ENCODE data around the gene USB1. TPM values are rescaled to one million over a fixed set of nuclear protein-coding genes. Genes with fewer than 3 reads are reported as not detected.

USB1 gene
- total and polyA plus RNA-seq, 4 donors: 8.9 to 40.7 (median 28.3) TPM

DNA sequence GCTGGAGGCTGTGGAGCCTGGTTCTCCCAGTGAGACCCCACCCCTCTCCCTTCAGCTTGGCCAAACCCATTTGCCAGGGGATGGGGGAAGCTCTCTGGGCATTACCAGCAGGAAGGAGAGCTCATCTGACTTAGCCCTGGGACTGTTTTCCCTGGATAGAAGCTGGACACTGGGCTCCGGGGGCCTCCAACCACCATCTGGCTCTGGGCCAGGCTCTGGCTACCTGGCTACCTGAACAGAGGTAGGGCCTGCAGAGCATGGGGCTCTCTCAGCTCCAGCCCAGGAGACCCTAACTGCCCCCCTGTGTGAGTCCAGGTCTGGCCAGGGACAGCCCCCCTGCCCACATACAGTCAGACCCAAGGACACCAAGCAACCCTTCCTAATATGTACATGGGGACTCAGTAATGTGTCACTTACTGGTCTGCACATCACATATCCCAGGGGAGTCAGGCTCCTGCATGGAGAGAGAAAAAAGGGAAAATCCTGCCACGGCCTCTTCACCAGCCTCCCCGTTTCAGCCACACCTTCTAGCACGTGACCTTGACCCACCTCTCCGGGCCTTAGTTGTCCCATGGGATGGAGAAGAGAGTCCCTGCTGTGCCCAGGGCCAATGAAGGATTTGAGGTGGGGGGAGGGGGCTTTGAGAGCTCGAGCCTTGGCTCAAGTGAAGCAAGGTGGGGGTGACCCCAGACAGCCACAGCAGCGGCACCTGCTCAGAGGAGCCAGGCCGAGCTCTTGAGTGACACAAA lies 44.1 kb upstream of the USB1 start (continued):
- TF ChIP-seq SP1 (IDR thresholded peaks at IDR 0.05): no peak
- no peak for TF ChIP-seq EGR1 (IDR thresholded peaks at IDR 0.05; ENCODE audit: low read depth in 2 of 2)
- TF ChIP-seq NR2F2 (IDR thresholded peaks at IDR 0.05): no peak
- TF ChIP-seq RXRA (IDR thresholded peaks at IDR 0.05): no peak
- no peak for TF ChIP-seq YY1 (IDR thresholded peaks at IDR 0.05)

DNA sequence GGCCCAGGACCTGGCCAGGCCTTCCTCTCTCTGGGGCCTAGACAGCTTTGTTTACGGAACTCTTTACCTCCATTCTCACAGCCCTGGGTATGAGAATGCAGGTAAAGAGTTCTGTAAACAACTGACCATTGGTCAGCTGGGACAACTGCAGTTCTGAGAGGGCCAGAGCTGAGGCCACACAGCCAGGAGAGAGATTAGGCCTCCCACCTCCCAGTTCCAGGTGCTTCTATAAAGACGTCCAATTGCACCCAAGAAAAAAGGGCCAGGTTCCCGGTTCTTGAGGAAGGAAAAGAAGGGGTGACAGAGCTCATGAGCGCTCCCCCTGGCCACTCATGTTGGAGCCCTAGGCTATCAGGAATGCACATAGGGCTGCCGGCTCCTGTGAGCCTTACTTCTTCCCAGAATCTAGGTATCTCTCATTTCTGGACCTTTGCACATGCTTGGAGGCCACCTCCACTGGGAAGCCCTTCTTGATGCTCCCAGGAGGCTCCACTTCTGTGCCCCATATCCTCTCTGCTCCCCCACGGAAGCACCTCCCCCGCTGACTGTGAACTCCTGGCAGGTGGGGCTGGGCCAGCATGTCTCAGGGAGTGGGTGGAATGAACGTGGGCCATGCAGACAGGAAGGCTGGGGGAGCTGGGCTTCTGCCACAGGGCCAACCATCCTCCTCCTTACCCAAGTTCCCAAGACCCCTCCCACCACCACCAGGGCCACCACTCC lies 43.4 kb upstream of the USB1 start:
- no peaks in the 10 kb centered on the region for H3K9me3 ChIP-seq (ENCODE audit: control insufficient read depth in 4 of 4, low read length in 3 of 4)
- WGBS: 83% methylated on average over 8 of the region's 8 CpGs
- H3K9ac ChIP-seq (ENCODE audit: low read depth in 1 of 2, low read length in 2 of 2): no peak overlapping the region
- no peaks in the 10 kb centered on the region for H3K36me3 ChIP-seq (ENCODE audit: control insufficient read depth in 4 of 4, insufficient read depth in 3 of 4, low read depth in 1 of 4, low read length in 3 of 4)
- DNase-seq (ENCODE audit: low spot score): no peak
- H3K4me3 ChIP-seq (ENCODE audit: low read depth in 1 of 3, low read length in 3 of 3): no peak overlapping the region
- no peaks in the 10 kb centered on the region for H3K27me3 ChIP-seq (ENCODE audit: control insufficient read depth in 4 of 4, insufficient read depth in 4 of 4, low read length in 3 of 4)
- H3K4me1 ChIP-seq (ENCODE audit: control insufficient read depth in 4 of 4, insufficient read depth in 4 of 4, low read length in 3 of 4): no peaks in the 10 kb centered on the region
- H3K27ac ChIP-seq (ENCODE audit: low read depth in 1 of 2, low read length in 2 of 2): no peak overlapping the region
- TF ChIP-seq HNF4A (conservative IDR thresholded peaks at IDR 0.05): no peak
- no peak for TF ChIP-seq FOXA1 (IDR thresholded peaks at IDR 0.05)
- no peak for TF ChIP-seq GABPA (IDR thresholded peaks at IDR 0.05 in 1 of 2, conservative IDR thresholded peaks at IDR 0.05 in 1 of 2)
- TF ChIP-seq, protein P1, sequence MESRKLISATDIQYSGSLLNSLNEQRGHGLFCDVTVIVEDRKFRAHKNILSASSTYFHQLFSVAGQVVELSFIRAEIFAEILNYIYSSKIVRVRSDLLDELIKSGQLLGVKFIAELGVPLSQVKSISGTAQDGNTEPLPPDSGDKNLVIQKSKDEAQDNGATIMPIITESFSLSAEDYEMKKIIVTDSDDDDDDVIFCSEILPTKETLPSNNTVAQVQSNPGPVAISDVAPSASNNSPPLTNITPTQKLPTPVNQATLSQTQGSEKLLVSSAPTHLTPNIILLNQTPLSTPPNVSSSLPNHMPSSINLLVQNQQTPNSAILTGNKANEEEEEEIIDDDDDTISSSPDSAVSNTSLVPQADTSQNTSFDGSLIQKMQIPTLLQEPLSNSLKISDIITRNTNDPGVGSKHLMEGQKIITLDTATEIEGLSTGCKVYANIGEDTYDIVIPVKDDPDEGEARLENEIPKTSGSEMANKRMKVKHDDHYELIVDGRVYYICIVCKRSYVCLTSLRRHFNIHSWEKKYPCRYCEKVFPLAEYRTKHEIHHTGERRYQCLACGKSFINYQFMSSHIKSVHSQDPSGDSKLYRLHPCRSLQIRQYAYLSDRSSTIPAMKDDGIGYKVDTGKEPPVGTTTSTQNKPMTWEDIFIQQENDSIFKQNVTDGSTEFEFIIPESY (IDR thresholded peaks at IDR 0.05): no peak
- no peak for TF ChIP-seq NR2F2 (IDR thresholded peaks at IDR 0.05)
- no peak for TF ChIP-seq FOXA2 (IDR thresholded peaks at IDR 0.05)
- TF ChIP-seq RAD21 (IDR thresholded peaks at IDR 0.05): no peak
- TF ChIP-seq RXRA (IDR thresholded peaks at IDR 0.05): no peak
- no peak for TF ChIP-seq TAF1 (conservative IDR thresholded peaks at IDR 0.05)
- TF ChIP-seq, protein P2, sequence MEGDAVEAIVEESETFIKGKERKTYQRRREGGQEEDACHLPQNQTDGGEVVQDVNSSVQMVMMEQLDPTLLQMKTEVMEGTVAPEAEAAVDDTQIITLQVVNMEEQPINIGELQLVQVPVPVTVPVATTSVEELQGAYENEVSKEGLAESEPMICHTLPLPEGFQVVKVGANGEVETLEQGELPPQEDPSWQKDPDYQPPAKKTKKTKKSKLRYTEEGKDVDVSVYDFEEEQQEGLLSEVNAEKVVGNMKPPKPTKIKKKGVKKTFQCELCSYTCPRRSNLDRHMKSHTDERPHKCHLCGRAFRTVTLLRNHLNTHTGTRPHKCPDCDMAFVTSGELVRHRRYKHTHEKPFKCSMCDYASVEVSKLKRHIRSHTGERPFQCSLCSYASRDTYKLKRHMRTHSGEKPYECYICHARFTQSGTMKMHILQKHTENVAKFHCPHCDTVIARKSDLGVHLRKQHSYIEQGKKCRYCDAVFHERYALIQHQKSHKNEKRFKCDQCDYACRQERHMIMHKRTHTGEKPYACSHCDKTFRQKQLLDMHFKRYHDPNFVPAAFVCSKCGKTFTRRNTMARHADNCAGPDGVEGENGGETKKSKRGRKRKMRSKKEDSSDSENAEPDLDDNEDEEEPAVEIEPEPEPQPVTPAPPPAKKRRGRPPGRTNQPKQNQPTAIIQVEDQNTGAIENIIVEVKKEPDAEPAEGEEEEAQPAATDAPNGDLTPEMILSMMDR (IDR thresholded peaks at IDR 0.05; ENCODE audit: low read depth, low read length, missing input control): no peak
- TF ChIP-seq HNF4G (IDR thresholded peaks at IDR 0.05): no peak
- TF ChIP-seq, protein P3, sequence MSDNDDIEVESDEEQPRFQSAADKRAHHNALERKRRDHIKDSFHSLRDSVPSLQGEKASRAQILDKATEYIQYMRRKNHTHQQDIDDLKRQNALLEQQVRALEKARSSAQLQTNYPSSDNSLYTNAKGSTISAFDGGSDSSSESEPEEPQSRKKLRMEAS (IDR thresholded peaks at IDR 0.05): no peak
- TF ChIP-seq, protein P4, sequence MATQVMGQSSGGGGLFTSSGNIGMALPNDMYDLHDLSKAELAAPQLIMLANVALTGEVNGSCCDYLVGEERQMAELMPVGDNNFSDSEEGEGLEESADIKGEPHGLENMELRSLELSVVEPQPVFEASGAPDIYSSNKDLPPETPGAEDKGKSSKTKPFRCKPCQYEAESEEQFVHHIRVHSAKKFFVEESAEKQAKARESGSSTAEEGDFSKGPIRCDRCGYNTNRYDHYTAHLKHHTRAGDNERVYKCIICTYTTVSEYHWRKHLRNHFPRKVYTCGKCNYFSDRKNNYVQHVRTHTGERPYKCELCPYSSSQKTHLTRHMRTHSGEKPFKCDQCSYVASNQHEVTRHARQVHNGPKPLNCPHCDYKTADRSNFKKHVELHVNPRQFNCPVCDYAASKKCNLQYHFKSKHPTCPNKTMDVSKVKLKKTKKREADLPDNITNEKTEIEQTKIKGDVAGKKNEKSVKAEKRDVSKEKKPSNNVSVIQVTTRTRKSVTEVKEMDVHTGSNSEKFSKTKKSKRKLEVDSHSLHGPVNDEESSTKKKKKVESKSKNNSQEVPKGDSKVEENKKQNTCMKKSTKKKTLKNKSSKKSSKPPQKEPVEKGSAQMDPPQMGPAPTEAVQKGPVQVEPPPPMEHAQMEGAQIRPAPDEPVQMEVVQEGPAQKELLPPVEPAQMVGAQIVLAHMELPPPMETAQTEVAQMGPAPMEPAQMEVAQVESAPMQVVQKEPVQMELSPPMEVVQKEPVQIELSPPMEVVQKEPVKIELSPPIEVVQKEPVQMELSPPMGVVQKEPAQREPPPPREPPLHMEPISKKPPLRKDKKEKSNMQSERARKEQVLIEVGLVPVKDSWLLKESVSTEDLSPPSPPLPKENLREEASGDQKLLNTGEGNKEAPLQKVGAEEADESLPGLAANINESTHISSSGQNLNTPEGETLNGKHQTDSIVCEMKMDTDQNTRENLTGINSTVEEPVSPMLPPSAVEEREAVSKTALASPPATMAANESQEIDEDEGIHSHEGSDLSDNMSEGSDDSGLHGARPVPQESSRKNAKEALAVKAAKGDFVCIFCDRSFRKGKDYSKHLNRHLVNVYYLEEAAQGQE (IDR thresholded peaks at IDR 0.05): no peak
- TF ChIP-seq JUND (IDR thresholded peaks at IDR 0.05): no peak
- TF ChIP-seq EGR1 (IDR thresholded peaks at IDR 0.05; ENCODE audit: low read depth in 2 of 2): no peak
- TF ChIP-seq, protein P5, sequence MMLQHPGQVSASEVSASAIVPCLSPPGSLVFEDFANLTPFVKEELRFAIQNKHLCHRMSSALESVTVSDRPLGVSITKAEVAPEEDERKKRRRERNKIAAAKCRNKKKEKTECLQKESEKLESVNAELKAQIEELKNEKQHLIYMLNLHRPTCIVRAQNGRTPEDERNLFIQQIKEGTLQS (IDR thresholded peaks at IDR 0.05): no peak

Data from liver (tissue), 9 donors.